Measurements from ENCODE around the gene PKDCC. TPM values are rescaled to one million over a fixed set of nuclear protein-coding genes. Genes with fewer than 3 reads are reported as not detected.

Gene PKDCC
- total RNA-seq, 2 experiments from 2014 or later, result not detected

- ChIA-PET POLR2A (no interaction called here), CTCF (no interaction called here)
- H3K4me3 Mint-ChIP-seq, result no peak overlapping the region
- peaks cover 15% of the 10 kb centered on the region for H3K4me1 Mint-ChIP-seq (ENCODE audit: low read depth)
- no peaks in the 10 kb centered on the region for H3K36me3 Mint-ChIP-seq
- H3K27ac Mint-ChIP-seq, result no peak overlapping the region
- intact Hi-C loops (cut with micrococcal nuclease), result no loop called here
- no peaks in the 10 kb centered on the region for H3K9me3 Mint-ChIP-seq
- H3K27me3 Mint-ChIP-seq, result peaks cover 5% of the 10 kb centered on the region
- DNase-seq, result no peak
These were observed 35.2 kb upstream of the PKDCC start for GRCh38 chr2:42012651-42013050.

GRCh38 chr2:42013409-42013808, 34.4 kb upstream of the PKDCC start:
- POLR2A ChIA-PET, result no interaction called here
- H3K9me3 Mint-ChIP-seq, result no peaks in the 10 kb centered on the region
- peaks cover 2% of the 10 kb centered on the region for H3K27me3 Mint-ChIP-seq
- DNase-seq, result no peak
- CTCF ChIA-PET, result interaction anchor here (0.7 kb wide), 1 partner anchor 603 kb away, joined by 3 read pairs; no protein-coding TSS in a partner anchor
- peaks cover 15% of the 10 kb centered on the region for H3K4me1 Mint-ChIP-seq (ENCODE audit: low read depth)
- intact Hi-C loops (cut with micrococcal nuclease), result no loop called here
- H3K27ac Mint-ChIP-seq, result no peak overlapping the region
- no peaks in the 10 kb centered on the region for H3K36me3 Mint-ChIP-seq
- H3K4me3 Mint-ChIP-seq, result no peak overlapping the region

- H3K4me1 Mint-ChIP-seq (ENCODE audit: low read depth), result no peaks in the 10 kb centered on the region
- no peak overlapping the region for H3K27ac Mint-ChIP-seq
- H3K27me3 Mint-ChIP-seq, result peaks cover 6% of the 10 kb centered on the region
- no peak for DNase-seq
- peaks cover 2% of the 10 kb centered on the region for H3K9me3 Mint-ChIP-seq
- intact Hi-C loops (cut with micrococcal nuclease), result no loop called here
- no peaks in the 10 kb centered on the region for H3K36me3 Mint-ChIP-seq
- ChIA-PET POLR2A (no interaction called here), CTCF (no interaction called here)
- no peak overlapping the region for H3K4me3 Mint-ChIP-seq
These were observed 26.4 kb upstream of the PKDCC start for GRCh38 chr2:42021464-42021863.

GRCh38 chr2:42025151-42025582, 22.7 kb upstream of the PKDCC start:
- intact Hi-C loops (cut with micrococcal nuclease), result no loop called here
- ChIA-PET CTCF (no interaction called here), POLR2A (no interaction called here)
- DNase-seq, result no peak
- H3K27ac Mint-ChIP-seq, result no peak overlapping the region
- no peaks in the 10 kb centered on the region for H3K4me1 Mint-ChIP-seq (ENCODE audit: low read depth)
- no peak overlapping the region for H3K4me3 Mint-ChIP-seq
- peaks cover 6% of the 10 kb centered on the region for H3K27me3 Mint-ChIP-seq
- H3K9me3 Mint-ChIP-seq, result peaks cover 2% of the 10 kb centered on the region
- H3K36me3 Mint-ChIP-seq, result no peaks in the 10 kb centered on the region

GRCh38 chr2:42026272-42026671, 21.5 kb upstream of the PKDCC start:
- no peak overlapping the region for H3K4me3 Mint-ChIP-seq
- no peaks in the 10 kb centered on the region for H3K36me3 Mint-ChIP-seq
- H3K4me1 Mint-ChIP-seq (ENCODE audit: low read depth), result no peaks in the 10 kb centered on the region
- DNase-seq, result no peak
- no peak overlapping the region for H3K27ac Mint-ChIP-seq
- intact Hi-C loops (cut with micrococcal nuclease), result no loop called here
- CTCF ChIA-PET, result no interaction called here
- POLR2A ChIA-PET, result interaction anchor here (1.1 kb wide), 1 partner anchor 171 kb away, joined by 3 read pairs; no protein-coding TSS in a partner anchor
- peaks cover 2% of the 10 kb centered on the region for H3K9me3 Mint-ChIP-seq
- peaks cover 8% of the 10 kb centered on the region for H3K27me3 Mint-ChIP-seq

- intact Hi-C loops (cut with micrococcal nuclease), result no loop called here
- POLR2A ChIA-PET, result no interaction called here
- H3K27ac Mint-ChIP-seq, result no peak overlapping the region
- H3K9me3 Mint-ChIP-seq, result no peaks in the 10 kb centered on the region
- no peak overlapping the region for H3K4me3 Mint-ChIP-seq
- CTCF ChIA-PET, result no interaction called here
- H3K36me3 Mint-ChIP-seq, result no peaks in the 10 kb centered on the region
- no peak for DNase-seq
- H3K27me3 Mint-ChIP-seq, result peaks cover 14% of the 10 kb centered on the region
- H3K4me1 Mint-ChIP-seq (ENCODE audit: low read depth), result no peaks in the 10 kb centered on the region
These were observed 19.2 kb upstream of the PKDCC start for GRCh38 chr2:42028571-42029148.

- Mint-ChIP-seq H3K36me3 (no peaks in the 10 kb centered on the region), H3K9me3 (no peaks in the 10 kb centered on the region), H3K4me3 (no peak overlapping the region), H3K27me3 (peaks cover 14% of the 10 kb centered on the region), H3K27ac (no peak overlapping the region), H3K4me1 (ENCODE audit: low read depth) (no peaks in the 10 kb centered on the region)
- POLR2A ChIA-PET, result no interaction called here
- CTCF ChIA-PET, result no interaction called here
- no peak for DNase-seq
- intact Hi-C loops (cut with micrococcal nuclease), result no loop called here
These were observed 18.6 kb upstream of the PKDCC start for GRCh38 chr2:42029171-42029570.

- Mint-ChIP-seq H3K9me3 (no peaks in the 10 kb centered on the region), H3K4me1 (ENCODE audit: low read depth) (no peaks in the 10 kb centered on the region), H3K36me3 (no peaks in the 10 kb centered on the region), H3K27ac (no peak overlapping the region), H3K27me3 (peaks cover 14% of the 10 kb centered on the region), H3K4me3 (no peak overlapping the region)
- POLR2A ChIA-PET, result no interaction called here
- intact Hi-C loops (cut with micrococcal nuclease), result no loop called here
- no peak for DNase-seq
- CTCF ChIA-PET, result no interaction called here
These were observed 18.1 kb upstream of the PKDCC start for GRCh38 chr2:42029639-42030199.

- H3K4me3 Mint-ChIP-seq, result no peak overlapping the region
- ChIA-PET POLR2A (no interaction called here), CTCF (no interaction called here)
- H3K9me3 Mint-ChIP-seq, result no peaks in the 10 kb centered on the region
- H3K36me3 Mint-ChIP-seq, result no peaks in the 10 kb centered on the region
- no peaks in the 10 kb centered on the region for H3K4me1 Mint-ChIP-seq (ENCODE audit: low read depth)
- no peak for DNase-seq
- H3K27ac Mint-ChIP-seq, result no peak overlapping the region
- H3K27me3 Mint-ChIP-seq, result peaks cover 10% of the 10 kb centered on the region
- intact Hi-C loops (cut with micrococcal nuclease), result no loop called here
These were observed 17.5 kb upstream of the PKDCC start for GRCh38 chr2:42030200-42030759.

- no peaks in the 10 kb centered on the region for H3K36me3 Mint-ChIP-seq
- no peak for DNase-seq
- no peak overlapping the region for H3K27ac Mint-ChIP-seq
- H3K27me3 Mint-ChIP-seq, result peaks cover 10% of the 10 kb centered on the region
- CTCF ChIA-PET, result no interaction called here
- POLR2A ChIA-PET, result no interaction called here
- H3K4me1 Mint-ChIP-seq (ENCODE audit: low read depth), result no peaks in the 10 kb centered on the region
- intact Hi-C loops (cut with micrococcal nuclease), result no loop called here
- no peak overlapping the region for H3K4me3 Mint-ChIP-seq
- no peaks in the 10 kb centered on the region for H3K9me3 Mint-ChIP-seq
These were observed 17.0 kb upstream of the PKDCC start for GRCh38 chr2:42030829-42031228.

GRCh38 chr2:42031281-42032223, 16.3 kb upstream of the PKDCC start:
- H3K36me3 Mint-ChIP-seq, result no peaks in the 10 kb centered on the region
- no peaks in the 10 kb centered on the region for H3K4me1 Mint-ChIP-seq (ENCODE audit: low read depth)
- POLR2A ChIA-PET, result no interaction called here
- intact Hi-C loops (cut with micrococcal nuclease), result no loop called here
- H3K27me3 Mint-ChIP-seq, result peaks cover 10% of the 10 kb centered on the region
- H3K9me3 Mint-ChIP-seq, result no peaks in the 10 kb centered on the region
- H3K27ac Mint-ChIP-seq, result no peak overlapping the region
- no peak for DNase-seq
- CTCF ChIA-PET, result no interaction called here
- H3K4me3 Mint-ChIP-seq, result no peak overlapping the region

GRCh38 chr2:42032224-42032620, 15.6 kb upstream of the PKDCC start:
- Mint-ChIP-seq H3K36me3 (no peaks in the 10 kb centered on the region), H3K27ac (no peak overlapping the region), H3K27me3 (peaks cover 10% of the 10 kb centered on the region), H3K9me3 (no peaks in the 10 kb centered on the region), H3K4me3 (no peak overlapping the region), H3K4me1 (ENCODE audit: low read depth) (no peaks in the 10 kb centered on the region)
- DNase-seq, result no peak
- intact Hi-C loops (cut with micrococcal nuclease), result no loop called here
- ChIA-PET CTCF (no interaction called here), POLR2A (no interaction called here)

Measured in activated CD4-positive, alpha-beta memory T cell treated with anti-CD3 and anti-CD28 coated beads for 36 hours (primary cell).